Peyer's patch (tissue), 4 donors: Measurements from ENCODE around the gene RUFY3. TPM values are rescaled to one million over a fixed set of nuclear protein-coding genes. Genes with fewer than 3 reads are reported as not detected.
"Not testable (repeated sequence)": the region's sequence is repeated elsewhere in the genome, so short reads cannot be mapped to it uniquely, and the experiment has no call there.

Source experiments
- DNase-seq, 3 donors: peaks; one replicate each; pipeline ENCODE4 v3.0.0-alpha.2; 2017 to 2019
- H3K27ac ChIP-seq, 4 donors: fragments of 200-600 bp; sonication (generic); one replicate each; pipeline ENCODE4 v1.5.1; 2016 to 2019
- H3K27me3 ChIP-seq, 2 donors: fragments of 200-600 bp; sonication (generic); one replicate each; pipeline ENCODE4 v1.5.1; 2019
- H3K36me3 ChIP-seq, 3 donors: fragments of 200-600 bp; sonication (generic); one replicate each; pipeline ENCODE4 v1.5.1; 2016 to 2019
- H3K4me1 ChIP-seq, 4 donors: fragments of 200-600 bp; sonication (generic); one replicate each; pipeline ENCODE4 v1.5.1; 2016 to 2019
- H3K4me3 ChIP-seq, 4 donors: fragments of 200-600 bp; sonication (generic); 1 replicate in 3 of 4; 2 replicates in 1 of 4; pipeline ENCODE4 v1.5.1; 2016 to 2019; ENCODE audit warnings: mild to moderate bottlenecking in 1 of 4
- H3K9me3 ChIP-seq, 4 donors: fragments of 200-600 bp; sonication (generic); one replicate each; pipeline ENCODE4 v1.5.1; 2016 to 2019; ENCODE audit warnings: mild to moderate bottlenecking in 1 of 4
- POLR2A ChIP-seq, 2 donors: fragments of 450-650 bp; IDR thresholded peaks; one replicate each; pipeline ENCODE4 v1.5.1; 2017; ENCODE audit warnings: antibody characterized with exemption in 2 of 2, mild to moderate bottlenecking in 2 of 2, moderate library complexity in 2 of 2
- total RNA-seq, 4 donors: library from RNA; depleted of rRNA; stranded (reverse); fragments of >200 nt; gene quantifications; one replicate each; pipeline ENCODE4 v1.1.0, GENCODE V29; 2016
- TF ChIP-seq, protein P1 (sequence below), 6 experiments: fragments of 450-650 bp in 4 of 6; fragments of 200-600 bp in 2 of 6; sonication (generic) in 1 of 6; IDR thresholded peaks; one replicate each; pipeline ENCODE4 v1.5.1; 2017 to 2019; ENCODE audit warnings: antibody characterized with exemption in 6 of 6, mild to moderate bottlenecking in 3 of 6, moderate library complexity in 1 of 6

RUFY3 gene
- total RNA-seq, 4 donors from 2014 or later = 36.1 to 113 (median 47.1) TPM

- peak overlapping the region in 2 of 4 donors; percentile 34 to 64 for H3K27ac ChIP-seq
- H3K36me3 ChIP-seq = no peaks in the 10 kb centered on the region
- H3K9me3 ChIP-seq = no peaks in the 10 kb centered on the region
Measured at GRCh38 chr4:70680934-70681333, 40.8 kb upstream of the RUFY3 start.

DNA sequence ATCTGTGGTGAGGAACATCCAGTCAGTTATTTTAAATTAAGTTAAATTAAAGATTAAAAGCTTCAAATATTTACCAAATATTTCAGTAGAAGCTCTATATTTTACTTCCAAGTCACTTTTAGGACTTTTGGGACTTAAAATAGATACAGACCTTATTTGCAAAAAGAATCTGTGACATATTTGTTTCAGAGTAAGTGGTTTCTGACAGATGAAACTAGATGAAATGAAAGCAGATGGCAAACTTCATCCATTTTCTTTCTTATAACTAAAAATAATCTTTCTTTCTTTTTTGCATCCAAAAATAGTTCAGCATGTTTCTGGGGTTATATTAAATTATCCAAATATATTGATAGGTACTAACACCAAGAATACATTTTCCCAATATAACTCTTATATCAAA, 40.1 kb upstream of the RUFY3 start:
- no peak overlapping the region for H3K4me3 ChIP-seq
- TF ChIP-seq, protein P1, sequence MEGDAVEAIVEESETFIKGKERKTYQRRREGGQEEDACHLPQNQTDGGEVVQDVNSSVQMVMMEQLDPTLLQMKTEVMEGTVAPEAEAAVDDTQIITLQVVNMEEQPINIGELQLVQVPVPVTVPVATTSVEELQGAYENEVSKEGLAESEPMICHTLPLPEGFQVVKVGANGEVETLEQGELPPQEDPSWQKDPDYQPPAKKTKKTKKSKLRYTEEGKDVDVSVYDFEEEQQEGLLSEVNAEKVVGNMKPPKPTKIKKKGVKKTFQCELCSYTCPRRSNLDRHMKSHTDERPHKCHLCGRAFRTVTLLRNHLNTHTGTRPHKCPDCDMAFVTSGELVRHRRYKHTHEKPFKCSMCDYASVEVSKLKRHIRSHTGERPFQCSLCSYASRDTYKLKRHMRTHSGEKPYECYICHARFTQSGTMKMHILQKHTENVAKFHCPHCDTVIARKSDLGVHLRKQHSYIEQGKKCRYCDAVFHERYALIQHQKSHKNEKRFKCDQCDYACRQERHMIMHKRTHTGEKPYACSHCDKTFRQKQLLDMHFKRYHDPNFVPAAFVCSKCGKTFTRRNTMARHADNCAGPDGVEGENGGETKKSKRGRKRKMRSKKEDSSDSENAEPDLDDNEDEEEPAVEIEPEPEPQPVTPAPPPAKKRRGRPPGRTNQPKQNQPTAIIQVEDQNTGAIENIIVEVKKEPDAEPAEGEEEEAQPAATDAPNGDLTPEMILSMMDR (IDR thresholded peaks at IDR 0.05) = no peak
- TF ChIP-seq POLR2A (IDR thresholded peaks at IDR 0.05) = no peak
- no peaks in the 10 kb centered on the region for H3K27me3 ChIP-seq
- DNase-seq = no peak
- no peaks in the 10 kb centered on the region for H3K9me3 ChIP-seq
- peaks cover 0 to 10% (median 0%) of the 10 kb centered on the region in 4 donors for H3K4me1 ChIP-seq
- no peak overlapping the region for H3K27ac ChIP-seq
- H3K36me3 ChIP-seq = no peaks in the 10 kb centered on the region

More at GRCh38 chr4:70680934-70681333, 40.8 kb upstream of the RUFY3 start:
- Histone ChIP-seq H3K4me3 (no peak overlapping the region), H3K4me1 (peaks cover 0 to 10% (median 0%) of the 10 kb centered on the region in 4 donors), H3K27me3 (no peaks in the 10 kb centered on the region)
- DNase-seq = no peak
- no peak for TF ChIP-seq POLR2A (IDR thresholded peaks at IDR 0.05)
- TF ChIP-seq, protein P1 (IDR thresholded peaks at IDR 0.05) = no peak

DNA sequence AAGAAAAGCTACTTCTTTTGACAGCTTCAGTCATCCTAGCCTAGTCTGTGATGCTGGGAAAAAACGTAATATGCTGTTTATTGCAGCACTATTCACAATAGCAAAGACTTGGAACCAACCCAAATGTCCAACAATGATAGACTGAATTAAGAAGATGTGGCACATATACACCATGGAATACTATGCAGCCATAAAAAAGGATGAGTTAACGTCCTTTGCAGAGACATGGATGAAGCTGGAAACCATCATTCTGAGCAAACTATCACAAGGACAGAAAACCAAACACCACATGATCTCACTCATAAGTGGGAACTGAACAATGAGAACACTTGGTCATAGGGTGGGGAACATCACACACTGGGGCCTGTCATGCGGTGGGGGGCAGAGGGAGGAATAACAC, 39.6 kb upstream of the RUFY3 start:
- H3K4me1 ChIP-seq = peaks cover 0 to 10% (median 1%) of the 10 kb centered on the region in 4 donors
- H3K9me3 ChIP-seq, DNase-seq, H3K4me3 ChIP-seq, H3K27ac ChIP-seq, H3K36me3 ChIP-seq, H3K27me3 ChIP-seq: not testable (repeated sequence)

GRCh38 chr4:70687392-70687791, 34.4 kb upstream of the RUFY3 start:
- H3K9me3 ChIP-seq = no peaks in the 10 kb centered on the region
- no peak for TF ChIP-seq POLR2A (IDR thresholded peaks at IDR 0.05)
- TF ChIP-seq, protein P1 (IDR thresholded peaks at IDR 0.05) = no peak
- H3K4me3 ChIP-seq = peak overlapping the region; percentile 69 to 84 (median 80)
- H3K4me1 ChIP-seq = peaks cover 0 to 33% (median 6%) of the 10 kb centered on the region in 4 donors
- H3K27ac ChIP-seq = peak overlapping the region; percentile 86 to 94 (median 90)
- H3K36me3 ChIP-seq = no peaks in the 10 kb centered on the region
- DNase-seq = peak in 1 of 3 donors; percentile 43
- no peaks in the 10 kb centered on the region for H3K27me3 ChIP-seq

GRCh38 chr4:70687821-70688794, 33.7 kb upstream of the RUFY3 start, which contains the start of gene UTP3:
TSS of gene UTP3 (plus strand) at chr4:70688532. CDS start at chr4:70688678, 146 bp downstream.
- Histone ChIP-seq H3K27ac (peak within 1 kb of the TSS; percentile 86 to 94 (median 90)), H3K9me3 (no peaks in the 10 kb centered on the region), H3K36me3 (no peaks in the 10 kb centered on the region), H3K4me1 (peaks cover 0 to 33% (median 6%) of the 10 kb centered on the region in 4 donors), H3K27me3 (no peaks in the 10 kb centered on the region), H3K4me3 (peak within 1 kb of the TSS; percentile 69 to 84 (median 80))
- peak; percentile 88 to 97 (median 96) for DNase-seq
- peak; percentile 39 to 47 for TF ChIP-seq POLR2A (IDR thresholded peaks at IDR 0.05)
- TF ChIP-seq, protein P1 (IDR thresholded peaks at IDR 0.05) = peak; percentile 74 to 99 (median 94)

- DNase-seq = no peak
- Histone ChIP-seq H3K4me3 (peak overlapping the region; percentile 69 to 84 (median 80)), H3K36me3 (no peaks in the 10 kb centered on the region), H3K4me1 (peaks cover 0 to 33% (median 6%) of the 10 kb centered on the region in 4 donors), H3K27me3 (no peaks in the 10 kb centered on the region), H3K9me3 (no peaks in the 10 kb centered on the region), H3K27ac (peak overlapping the region; percentile 86 to 94 (median 90))
- TF ChIP-seq, protein P1 (IDR thresholded peaks at IDR 0.05) = no peak
- TF ChIP-seq POLR2A (IDR thresholded peaks at IDR 0.05) = no peak
Measured at GRCh38 chr4:70688795-70689231, 33.0 kb upstream of the RUFY3 start.
